GM23338 (cell line): ENCODE results near the gene STAT1. TPM values are rescaled to one million over a fixed set of nuclear protein-coding genes. Genes with fewer than 3 reads are reported as not detected.

ENCODE experiments used
- ATAC-seq: fragments of 200-7000 bp; cut with Tn5 transposase; 3 replicates; pipeline ENCODE4 v1.9.1; 2020
- DNase-seq: peaks from one replicate; pipeline ENCODE4 v3.0.0-alpha.2; 2015; ENCODE audit warnings: low spot score
- H2AFZ ChIP-seq: fragments of 200-600 bp; sonication (generic); 2 replicates; pipeline ENCODE4 v1.8.0; 2016; ENCODE audit warnings: antibody characterized with exemption, mild to moderate bottlenecking, moderate library complexity
- H3F3A ChIP-seq: fragments of 200-600 bp; sonication (generic); replicated peaks from 2 replicates; pipeline ENCODE4 v1.8.0; 2017; ENCODE audit warnings: antibody characterized with exemption, mixed run types, low read depth
- H3K27ac ChIP-seq: fragments of 200-600 bp; sonication (generic); 2 replicates; pipeline ENCODE4 v1.6.1; 2016; ENCODE audit warnings: low read depth
- H3K27me3 ChIP-seq: fragments of 200-600 bp; sonication (generic); 2 replicates; pipeline ENCODE4 v1.8.0; 2016; ENCODE audit warnings: mild to moderate bottlenecking, mixed run types, moderate library complexity; ENCODE audit not compliant: insufficient read depth
- H3K36me3 ChIP-seq: fragments of 200-600 bp; sonication (generic); 2 replicates; pipeline ENCODE4 v1.8.0; 2016; ENCODE audit warnings: mild to moderate bottlenecking; ENCODE audit not compliant: insufficient read depth
- H3K4me1 ChIP-seq: fragments of 200-600 bp; sonication (generic); 2 replicates; pipeline ENCODE4 v1.8.0; 2016; ENCODE audit warnings: mild to moderate bottlenecking, moderate library complexity; ENCODE audit not compliant: insufficient read depth
- H3K4me2 ChIP-seq: fragments of 200-600 bp; sonication (generic); 2 replicates; pipeline ENCODE4 v1.7.1; 2017; ENCODE audit warnings: mixed run types
- H3K4me3 ChIP-seq: fragments of 200-600 bp; sonication (generic); 2 replicates; pipeline ENCODE4 v1.6.1; 2016; ENCODE audit warnings: mixed run types
- H3K79me2 ChIP-seq: fragments of 200-600 bp; sonication (generic); replicated peaks from 2 replicates; pipeline ENCODE4 v1.8.0; 2017; ENCODE audit warnings: mild to moderate bottlenecking; ENCODE audit not compliant: insufficient read depth
- H3K9me2 ChIP-seq: fragments of 200-600 bp; sonication (generic); 2 replicates; pipeline ENCODE4 v1.8.0; 2017; ENCODE audit not compliant: insufficient read depth
- H4K20me1 ChIP-seq: fragments of 200-600 bp; sonication (generic); replicated peaks from 2 replicates; pipeline ENCODE4 v1.8.0; 2017; ENCODE audit warnings: mild to moderate bottlenecking; ENCODE audit not compliant: insufficient read depth
- H3K27ac Mint-ChIP-seq: 2 replicates; pipeline ENCODE4 v1.8.0; 2020; ENCODE audit warnings: inconsistent platforms, mild to moderate bottlenecking, moderate library complexity, mixed read lengths
- H3K27me3 Mint-ChIP-seq: 3 replicates; pipeline ENCODE4 v1.8.0; 2022; ENCODE audit warnings: low read depth, mild to moderate bottlenecking, moderate library complexity, mixed read lengths, inconsistent platforms; ENCODE audit not compliant: insufficient read depth, poor library complexity
- H3K36me3 Mint-ChIP-seq: 3 replicates; pipeline ENCODE4 v1.8.0; 2021; ENCODE audit warnings: low read depth, mild to moderate bottlenecking, inconsistent platforms, moderate library complexity, mixed read lengths
- H3K4me1 Mint-ChIP-seq: 3 replicates; pipeline ENCODE4 v1.8.0; 2020; ENCODE audit warnings: mild to moderate bottlenecking, inconsistent platforms, mixed read lengths
- H3K4me3 Mint-ChIP-seq: 3 replicates; pipeline ENCODE4 v1.8.0; 2021; ENCODE audit warnings: moderate library complexity, mild to moderate bottlenecking, inconsistent platforms, mixed read lengths
- H3K9me3 Mint-ChIP-seq: 3 replicates; pipeline ENCODE4 v1.8.0; 2020; ENCODE audit warnings: moderate library complexity, mild to moderate bottlenecking, inconsistent platforms, mixed read lengths
- CREB1 ChIP-seq: fragments of 250-450 bp; sonication (Bioruptor Pico); IDR thresholded peaks from 2 replicates; pipeline ENCODE4 v1.5.0; 2020; ENCODE audit warnings: low read depth, mild to moderate bottlenecking, moderate library complexity
- EZH2 ChIP-seq: fragments of 200-600 bp; sonication (generic); IDR thresholded peaks from one replicate; pipeline ENCODE4 v1.8.0; 2017; ENCODE audit warnings: antibody characterized with exemption, mild to moderate bottlenecking, low read depth; ENCODE audit not compliant: unreplicated experiment
- EZH2phosphoT487 ChIP-seq: fragments of 200-600 bp; sonication (generic); IDR thresholded peaks from one replicate; pipeline ENCODE4 v1.8.1; 2018; ENCODE audit warnings: antibody characterized with exemption; ENCODE audit not compliant: unreplicated experiment
- NANOG ChIP-seq: IDR thresholded peaks from 2 replicates; pipeline ENCODE4 v1.6.1; 2016; ENCODE audit warnings: antibody characterized with exemption, borderline replicate concordance
- POLR2AphosphoS5 ChIP-seq: IDR thresholded peaks from 2 replicates; pipeline ENCODE4 v1.6.1; 2016; ENCODE audit warnings: antibody characterized with exemption, low read depth
- ZNF114 ChIP-seq: fragments of 250-450 bp; sonication (Bioruptor Pico); IDR thresholded peaks from 2 replicates; pipeline ENCODE4 v1.5.0; 2020; ENCODE audit warnings: mild to moderate bottlenecking, moderate library complexity
- ZNF331 ChIP-seq: fragments of 250-450 bp; sonication (Bioruptor Pico); IDR thresholded peaks from 2 replicates; pipeline ENCODE4 v1.5.0; 2020; ENCODE audit warnings: low read depth, mild to moderate bottlenecking, moderate library complexity
- polyA plus RNA-seq: library from polyadenylated mRNA; unstranded; fragments of >200 nt; fragmentation: Nextera tagmentation; extraction: Ambion mirVana; gene quantifications from 2 replicates; pipeline ENCODE4 v1.2.1, GENCODE V29; 2016
- total RNA-seq: library from RNA; depleted of rRNA; stranded (reverse); fragments of >200 nt; shearing (Covaris generic); gene quantifications from 2 replicates; pipeline ENCODE4 v1.2.3, GENCODE V29; 2014
- TF ChIP-seq, protein P1 (sequence below): IDR thresholded peaks from one replicate; pipeline ENCODE4 v1.6.1; 2018; ENCODE audit warnings: antibody characterized with exemption; ENCODE audit not compliant: unreplicated experiment

Gene STAT1
- total and polyA plus RNA-seq, 2 experiments from 2014 or later, result 15.1 to 47.4 TPM

DNA sequence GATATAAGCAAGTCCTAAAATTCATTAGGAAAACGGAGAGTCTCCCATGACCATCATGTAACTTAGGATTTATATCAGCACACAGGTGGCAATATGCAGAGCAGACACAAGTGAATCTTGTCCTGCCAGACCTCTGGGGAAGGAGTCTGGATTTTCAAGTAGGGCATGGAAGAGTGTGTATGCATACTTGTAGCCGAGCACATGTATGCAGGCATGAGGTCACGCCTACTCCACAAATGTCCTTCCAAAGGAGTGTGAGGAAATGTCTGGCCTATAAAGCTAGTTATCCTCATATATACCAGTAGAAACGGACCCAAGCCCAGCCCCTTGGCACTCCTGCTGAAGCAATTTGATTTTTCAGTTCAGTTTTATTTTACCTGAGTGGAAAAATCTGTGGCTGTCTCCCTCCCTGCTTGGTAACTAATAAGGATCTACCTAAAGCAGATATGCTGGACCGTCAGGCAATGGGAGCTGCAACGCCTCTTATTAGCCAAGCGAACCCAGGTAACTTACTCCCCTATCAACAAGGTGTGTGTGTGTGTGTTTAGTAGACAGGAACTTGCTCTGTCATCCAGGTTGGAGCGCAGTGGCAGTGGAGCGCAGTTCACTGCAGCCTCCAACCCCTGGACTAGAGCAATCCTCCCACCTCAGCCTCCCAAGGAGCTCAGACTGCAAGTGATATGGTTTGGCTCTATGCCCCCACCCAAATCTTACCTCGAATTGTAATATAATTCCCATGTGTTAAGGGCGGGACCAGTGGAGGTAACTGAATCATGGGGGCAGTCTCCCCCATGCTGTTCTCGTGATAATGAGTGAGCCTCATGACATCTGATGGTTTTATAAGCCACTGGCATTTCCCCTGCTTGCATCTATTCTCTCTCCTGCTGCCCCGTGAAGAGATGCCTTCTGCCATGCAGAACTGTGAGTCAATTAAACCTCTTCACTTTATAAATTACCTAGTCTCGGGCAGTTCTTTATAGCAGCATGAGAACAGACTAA lies 2.8 kb downstream of the STAT1 start (continued):
- TF ChIP-seq, protein P1, sequence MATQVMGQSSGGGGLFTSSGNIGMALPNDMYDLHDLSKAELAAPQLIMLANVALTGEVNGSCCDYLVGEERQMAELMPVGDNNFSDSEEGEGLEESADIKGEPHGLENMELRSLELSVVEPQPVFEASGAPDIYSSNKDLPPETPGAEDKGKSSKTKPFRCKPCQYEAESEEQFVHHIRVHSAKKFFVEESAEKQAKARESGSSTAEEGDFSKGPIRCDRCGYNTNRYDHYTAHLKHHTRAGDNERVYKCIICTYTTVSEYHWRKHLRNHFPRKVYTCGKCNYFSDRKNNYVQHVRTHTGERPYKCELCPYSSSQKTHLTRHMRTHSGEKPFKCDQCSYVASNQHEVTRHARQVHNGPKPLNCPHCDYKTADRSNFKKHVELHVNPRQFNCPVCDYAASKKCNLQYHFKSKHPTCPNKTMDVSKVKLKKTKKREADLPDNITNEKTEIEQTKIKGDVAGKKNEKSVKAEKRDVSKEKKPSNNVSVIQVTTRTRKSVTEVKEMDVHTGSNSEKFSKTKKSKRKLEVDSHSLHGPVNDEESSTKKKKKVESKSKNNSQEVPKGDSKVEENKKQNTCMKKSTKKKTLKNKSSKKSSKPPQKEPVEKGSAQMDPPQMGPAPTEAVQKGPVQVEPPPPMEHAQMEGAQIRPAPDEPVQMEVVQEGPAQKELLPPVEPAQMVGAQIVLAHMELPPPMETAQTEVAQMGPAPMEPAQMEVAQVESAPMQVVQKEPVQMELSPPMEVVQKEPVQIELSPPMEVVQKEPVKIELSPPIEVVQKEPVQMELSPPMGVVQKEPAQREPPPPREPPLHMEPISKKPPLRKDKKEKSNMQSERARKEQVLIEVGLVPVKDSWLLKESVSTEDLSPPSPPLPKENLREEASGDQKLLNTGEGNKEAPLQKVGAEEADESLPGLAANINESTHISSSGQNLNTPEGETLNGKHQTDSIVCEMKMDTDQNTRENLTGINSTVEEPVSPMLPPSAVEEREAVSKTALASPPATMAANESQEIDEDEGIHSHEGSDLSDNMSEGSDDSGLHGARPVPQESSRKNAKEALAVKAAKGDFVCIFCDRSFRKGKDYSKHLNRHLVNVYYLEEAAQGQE, result no peak
- TF ChIP-seq POLR2AphosphoS5 (no peak), ZNF114 (CRISPR knock-in tag) (no peak), EZH2phosphoT487 (no peak), NANOG (no peak), ZNF331 (CRISPR knock-in tag) (no peak)

DNA sequence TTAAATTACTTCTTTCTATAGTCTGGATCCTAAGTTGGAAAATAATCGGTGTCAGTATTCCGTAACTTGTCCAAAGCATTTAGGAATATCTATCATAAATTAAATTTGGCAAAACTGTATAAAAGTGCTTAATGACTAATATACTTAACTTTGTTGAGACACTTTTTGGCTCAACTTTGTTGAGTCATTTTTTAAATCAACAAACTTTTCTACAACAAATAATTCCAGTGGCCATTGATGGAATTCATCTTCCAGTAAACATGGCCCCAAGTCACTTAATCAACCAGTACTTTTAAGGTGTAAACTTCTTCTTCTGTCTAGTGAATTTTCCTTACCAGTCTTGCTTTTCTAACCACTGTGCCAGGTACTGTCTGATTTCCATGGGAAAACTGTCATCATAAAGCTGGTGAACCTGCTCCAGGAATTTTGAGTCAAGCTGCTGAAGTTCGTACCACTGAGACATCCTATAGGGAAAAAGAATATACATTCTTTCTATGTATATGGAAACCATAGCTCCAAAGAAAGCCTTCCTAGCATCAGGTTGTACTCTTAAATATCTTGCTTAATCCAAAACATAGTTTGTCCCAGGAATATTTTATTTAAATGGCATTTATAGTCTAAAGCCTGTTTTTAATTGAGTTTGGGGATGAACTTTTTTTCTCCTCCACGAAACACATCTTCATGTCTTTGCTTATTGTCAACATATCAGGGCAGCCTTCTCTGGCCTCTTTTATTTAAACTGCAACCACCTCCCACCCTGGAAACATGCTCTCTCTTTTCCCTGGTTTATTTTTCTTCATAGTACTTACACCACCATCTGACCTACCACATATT lies 4.2 kb downstream of the STAT1 start:
- no peaks in the 10 kb centered on the region for H3K27me3 Mint-ChIP-seq
- Histone ChIP-seq H3K4me2 (no peak overlapping the region), H2AFZ (no peak overlapping the region), H4K20me1 (no peaks in the 10 kb centered on the region; the same call in none of the 2 replicates), H3F3A (peaks cover 4% of the 10 kb centered on the region; the same call in 1 of the 2 replicates), H3K9me2 (no peaks in the 10 kb centered on the region), H3K27ac (no peak overlapping the region), H3K36me3 (peaks cover 35% of the 10 kb centered on the region), H3K4me1 (peaks cover 13% of the 10 kb centered on the region), H3K27me3 (peaks cover 3% of the 10 kb centered on the region), H3K79me2 (peaks cover 19% of the 10 kb centered on the region), H3K4me3 (no peak overlapping the region)
- no peak overlapping the region for H3K27ac Mint-ChIP-seq
- ATAC-seq, result no peak
- no peak overlapping the region for H3K4me3 Mint-ChIP-seq
- DNase-seq, result no peak
- H3K9me3 Mint-ChIP-seq, result no peaks in the 10 kb centered on the region
- H3K4me1 Mint-ChIP-seq, result no peaks in the 10 kb centered on the region
- peaks cover 29% of the 10 kb centered on the region for H3K36me3 Mint-ChIP-seq
- TF ChIP-seq, protein P1, result no peak
- TF ChIP-seq EZH2, result no peak
- TF ChIP-seq EZH2phosphoT487, result no peak
- TF ChIP-seq CREB1 (CRISPR knock-in tag), result no peak
